GM20000 (cell line): ENCODE data around the gene UQCRC1.

Experiments
- DNase-seq: peaks from one replicate; pipeline ENCODE4 v3.0.0; 2012; ENCODE audit warnings: low spot score
- TF ChIP-seq, protein P1 (sequence below): IDR thresholded peaks from 2 replicates; pipeline ENCODE4 v1.5.1; 2012; ENCODE audit warnings: mild to moderate bottlenecking, control low read depth; ENCODE audit errors: extremely low read depth, missing control alignments

The UQCRC1 gene

GRCh38 chr3:48576647-48577046 is 32.8 kb downstream of the UQCRC1 start:
- DNase-seq = no peak
- TF ChIP-seq, protein P1, sequence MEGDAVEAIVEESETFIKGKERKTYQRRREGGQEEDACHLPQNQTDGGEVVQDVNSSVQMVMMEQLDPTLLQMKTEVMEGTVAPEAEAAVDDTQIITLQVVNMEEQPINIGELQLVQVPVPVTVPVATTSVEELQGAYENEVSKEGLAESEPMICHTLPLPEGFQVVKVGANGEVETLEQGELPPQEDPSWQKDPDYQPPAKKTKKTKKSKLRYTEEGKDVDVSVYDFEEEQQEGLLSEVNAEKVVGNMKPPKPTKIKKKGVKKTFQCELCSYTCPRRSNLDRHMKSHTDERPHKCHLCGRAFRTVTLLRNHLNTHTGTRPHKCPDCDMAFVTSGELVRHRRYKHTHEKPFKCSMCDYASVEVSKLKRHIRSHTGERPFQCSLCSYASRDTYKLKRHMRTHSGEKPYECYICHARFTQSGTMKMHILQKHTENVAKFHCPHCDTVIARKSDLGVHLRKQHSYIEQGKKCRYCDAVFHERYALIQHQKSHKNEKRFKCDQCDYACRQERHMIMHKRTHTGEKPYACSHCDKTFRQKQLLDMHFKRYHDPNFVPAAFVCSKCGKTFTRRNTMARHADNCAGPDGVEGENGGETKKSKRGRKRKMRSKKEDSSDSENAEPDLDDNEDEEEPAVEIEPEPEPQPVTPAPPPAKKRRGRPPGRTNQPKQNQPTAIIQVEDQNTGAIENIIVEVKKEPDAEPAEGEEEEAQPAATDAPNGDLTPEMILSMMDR = no peak

DNA sequence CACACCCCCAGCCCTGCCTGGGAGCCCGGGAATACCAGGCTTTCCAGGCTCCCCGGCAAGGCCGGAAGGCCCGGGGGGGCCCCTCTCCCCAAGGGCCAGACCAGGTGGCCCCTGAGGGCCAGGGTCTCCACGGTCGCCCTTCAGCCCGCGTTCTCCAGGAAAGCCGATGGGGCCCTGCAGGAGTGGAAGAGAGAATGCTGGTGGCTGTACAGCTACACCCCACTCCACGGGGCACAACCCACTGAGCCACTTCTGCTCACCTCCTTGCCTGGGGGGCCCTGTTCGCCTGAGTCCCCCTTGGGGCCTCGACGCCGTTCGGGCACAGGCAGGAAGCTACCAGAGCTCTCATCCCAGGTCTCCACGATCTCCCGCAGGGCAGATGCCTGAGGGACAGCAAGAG is 34.1 kb downstream of the UQCRC1 start:
- no peak for DNase-seq
- TF ChIP-seq, protein P1 = no peak

DNA sequence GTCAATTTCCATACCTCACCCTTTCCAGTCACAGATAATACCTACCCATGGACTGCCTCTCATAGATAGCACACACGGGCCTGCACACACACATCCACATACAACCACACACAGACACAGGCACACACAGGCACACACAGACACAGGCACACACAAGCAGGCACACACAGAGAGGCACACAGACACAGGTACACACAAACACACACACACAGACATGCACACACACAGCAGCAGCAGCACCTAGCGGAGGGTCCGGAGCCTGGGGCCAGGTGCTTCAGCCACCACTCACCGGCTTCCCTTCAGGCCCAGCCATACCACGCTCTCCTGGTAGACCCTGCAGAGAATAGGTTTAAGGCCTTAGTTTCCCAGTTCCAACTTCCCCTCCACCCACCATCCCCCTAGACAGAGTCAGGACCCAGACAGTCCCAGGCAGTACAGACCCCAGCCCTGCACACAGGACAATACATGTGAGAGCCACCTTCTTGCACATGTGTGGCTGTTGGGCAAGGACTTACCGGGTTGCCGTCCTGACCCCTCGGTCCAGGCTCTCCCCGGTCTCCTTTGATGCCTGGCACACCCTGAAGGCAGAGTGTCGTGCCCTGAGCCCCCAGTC is 35.4 kb downstream of the UQCRC1 start:
- TF ChIP-seq, protein P1 = no peak
- DNase-seq = no peak

GRCh38 chr3:48572517-48572916 is 36.9 kb downstream of the UQCRC1 start:
- TF ChIP-seq, protein P1 = no peak
- DNase-seq = no peak

DNA sequence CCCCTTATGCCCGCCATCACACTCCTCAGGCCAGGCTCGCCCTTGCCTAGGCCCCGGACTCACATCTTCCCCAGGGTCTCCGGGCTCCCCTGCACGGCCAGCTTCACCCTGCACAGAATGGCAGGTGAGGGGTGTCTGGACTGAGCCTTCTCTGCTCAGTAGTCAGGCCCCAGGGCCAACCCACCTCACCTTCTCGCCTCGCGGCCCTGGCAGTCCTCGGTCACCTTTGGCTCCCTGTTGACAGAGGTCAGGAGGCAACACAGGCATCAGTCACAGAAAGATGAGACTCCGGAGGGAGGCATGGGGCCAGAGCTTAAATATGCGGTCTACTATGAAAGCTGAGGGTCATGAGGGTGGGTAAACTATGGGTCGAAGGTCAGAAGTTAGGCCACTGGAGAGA is 37.5 kb downstream of the UQCRC1 start:
- no peak for DNase-seq
- TF ChIP-seq, protein P1 = no peak

DNA sequence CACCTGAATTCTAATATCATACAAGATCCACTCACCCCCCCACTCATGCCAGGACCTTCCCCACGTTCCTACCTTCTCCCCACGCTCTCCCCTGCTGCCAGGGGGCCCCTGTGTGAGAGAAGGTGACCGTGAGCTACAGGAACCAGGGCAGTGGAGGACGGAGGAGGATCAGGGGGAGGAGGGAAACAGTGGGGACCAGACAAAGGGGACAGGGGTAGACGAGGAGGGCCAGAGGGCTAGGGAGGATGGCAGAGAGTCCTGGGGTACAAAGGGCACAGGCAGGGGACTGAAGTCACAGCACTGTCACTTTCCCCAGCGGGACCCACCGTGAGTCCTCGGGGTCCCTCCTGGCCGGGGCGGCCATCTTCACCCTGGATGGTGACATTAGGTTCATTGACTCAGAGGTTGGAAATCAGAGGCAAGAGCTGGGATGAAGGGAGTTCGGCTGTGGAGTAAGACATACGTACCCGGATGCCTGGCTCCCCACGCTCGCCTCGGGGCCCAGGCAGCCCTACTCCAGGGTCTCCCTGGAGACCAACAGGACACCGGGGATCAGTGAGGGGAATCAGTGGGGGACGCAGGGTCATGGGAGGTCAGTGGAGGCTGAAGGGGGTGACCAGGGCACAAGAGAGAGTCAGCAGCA is 39.5 kb downstream of the UQCRC1 start:
- TF ChIP-seq, protein P1 = no peak
- DNase-seq = no peak

DNA sequence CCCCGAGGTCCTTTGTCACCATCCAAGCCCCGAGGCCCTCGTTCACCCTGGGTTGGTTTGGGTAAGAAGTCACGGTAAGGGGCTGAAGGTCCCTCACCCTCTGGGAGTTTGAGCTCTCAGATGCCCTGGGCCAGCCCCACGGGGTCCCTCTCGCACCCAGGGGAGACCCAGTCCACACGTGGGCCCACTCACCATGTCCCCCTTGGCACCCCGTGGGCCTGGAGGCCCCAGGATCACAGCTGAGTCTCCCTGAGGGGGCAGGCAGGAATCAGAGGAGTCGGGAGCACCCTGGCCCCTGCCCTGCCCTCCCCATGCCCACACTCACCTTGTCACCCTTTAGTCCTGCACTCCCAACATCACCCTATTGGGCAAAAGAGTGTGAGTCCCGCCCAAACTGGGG is 40.0 kb downstream of the UQCRC1 start:
- TF ChIP-seq, protein P1 = no peak
- DNase-seq = no peak
